ENCODE results near the gene KDM5A.
"Not testable (repeated sequence)": the region's sequence is repeated elsewhere in the genome, so short reads cannot be mapped to it uniquely, and the experiment has no call there.

KDM5A gene

GRCh38 chr12:389142-390096 lies at the start of gene KDM5A:
Gene KDM5A, minus strand, starts transcription at chr12:389320. Its CDS starts 229 bp downstream, at chr12:389091.
- H3K27me3 Mint-ChIP-seq: no peaks in the 10 kb centered on the region
- H3K4me1 Mint-ChIP-seq: peaks cover 16% of the 10 kb centered on the region
- H3K36me3 Mint-ChIP-seq: peaks cover 4% of the 10 kb centered on the region
- ATAC-seq (ENCODE audit: low read depth): peak; percentile 92
- H3K9me3 Mint-ChIP-seq: peaks cover 1% of the 10 kb centered on the region
- H3K4me3 Mint-ChIP-seq: peak within 1 kb of the TSS; percentile 100
- peak; percentile 91 to 92 for DNase-seq (ENCODE audit: low spot score in 2 of 2)
- peak within 1 kb of the TSS; percentile 99 for H3K27ac Mint-ChIP-seq

- not testable (repeated sequence) for H3K4me3 Mint-ChIP-seq; H3K27ac Mint-ChIP-seq; H3K9me3 Mint-ChIP-seq; H3K27me3 Mint-ChIP-seq; ATAC-seq (ENCODE audit: low read depth); DNase-seq (ENCODE audit: low spot score in 2 of 2); H3K4me1 Mint-ChIP-seq
- H3K36me3 Mint-ChIP-seq: peaks cover 48% of the 10 kb centered on the region
Observed at GRCh38 chr12:435737-436136, 46.6 kb upstream of the KDM5A start.

- Mint-ChIP-seq H3K27me3 (no peaks in the 10 kb centered on the region), H3K36me3 (peaks cover 29% of the 10 kb centered on the region), H3K27ac (no peak overlapping the region), H3K9me3 (no peaks in the 10 kb centered on the region), H3K4me1 (no peaks in the 10 kb centered on the region), H3K4me3 (no peak overlapping the region)
- ATAC-seq (ENCODE audit: low read depth) (no peak), DNase-seq (ENCODE audit: low spot score in 2 of 2) (no peak)
Observed at GRCh38 chr12:422526-422925, 33.4 kb upstream of the KDM5A start.

GRCh38 chr12:418432-418831 lies 29.3 kb upstream of the KDM5A start:
- H3K4me1 Mint-ChIP-seq: peaks cover 3% of the 10 kb centered on the region
- H3K27ac Mint-ChIP-seq: no peak overlapping the region
- DNase-seq (ENCODE audit: low spot score in 2 of 2) (no peak), ATAC-seq (ENCODE audit: low read depth) (no peak)
- no peaks in the 10 kb centered on the region for H3K9me3 Mint-ChIP-seq
- H3K4me3 Mint-ChIP-seq: no peak overlapping the region
- peaks cover 32% of the 10 kb centered on the region for H3K36me3 Mint-ChIP-seq
- no peaks in the 10 kb centered on the region for H3K27me3 Mint-ChIP-seq

- H3K27ac Mint-ChIP-seq: no peak overlapping the region
- ATAC-seq (ENCODE audit: low read depth) (no peak), DNase-seq (ENCODE audit: low spot score in 2 of 2) (no peak)
- peaks cover 3% of the 10 kb centered on the region for H3K4me1 Mint-ChIP-seq
- H3K36me3 Mint-ChIP-seq: peaks cover 35% of the 10 kb centered on the region
- H3K27me3 Mint-ChIP-seq: no peaks in the 10 kb centered on the region
- no peaks in the 10 kb centered on the region for H3K9me3 Mint-ChIP-seq
- H3K4me3 Mint-ChIP-seq: no peak overlapping the region
Observed at GRCh38 chr12:414859-415258, 25.7 kb upstream of the KDM5A start.

GRCh38 chr12:402029-402389 lies 12.9 kb upstream of the KDM5A start:
- no peaks in the 10 kb centered on the region for H3K27me3 Mint-ChIP-seq

GRCh38 chr12:401235-402028 lies 12.3 kb upstream of the KDM5A start, which contains the start of gene CCDC77:
Gene CCDC77, plus strand, starts transcription at chr12:401644. Its CDS starts 7,740 bp downstream, at chr12:409384.
- ATAC-seq (ENCODE audit: low read depth): peak; percentile 100
- Mint-ChIP-seq H3K36me3 (peaks cover 10% of the 10 kb centered on the region), H3K27ac (no peak within 1 kb of the TSS), H3K9me3 (no peaks in the 10 kb centered on the region), H3K4me1 (peaks cover 3% of the 10 kb centered on the region), H3K4me3 (no peak within 1 kb of the TSS), H3K27me3 (no peaks in the 10 kb centered on the region)
- peak; percentile 96 to 97 for DNase-seq (ENCODE audit: low spot score in 2 of 2)

More at GRCh38 chr12:402029-402389, 12.9 kb upstream of the KDM5A start:
- H3K27ac Mint-ChIP-seq: no peak overlapping the region
- H3K36me3 Mint-ChIP-seq: peaks cover 8% of the 10 kb centered on the region
- DNase-seq (ENCODE audit: low spot score in 2 of 2): no peak
- H3K9me3 Mint-ChIP-seq: no peaks in the 10 kb centered on the region
- H3K4me3 Mint-ChIP-seq: no peak overlapping the region
- H3K4me1 Mint-ChIP-seq: peaks cover 3% of the 10 kb centered on the region
- no peak for ATAC-seq (ENCODE audit: low read depth)

GRCh38 chr12:400828-401227 lies 11.7 kb upstream of the KDM5A start:
- no peak overlapping the region for H3K27ac Mint-ChIP-seq
- no peak for DNase-seq (ENCODE audit: low spot score in 2 of 2)
- H3K4me1 Mint-ChIP-seq: no peaks in the 10 kb centered on the region
- H3K9me3 Mint-ChIP-seq: no peaks in the 10 kb centered on the region
- peaks cover 7% of the 10 kb centered on the region for H3K36me3 Mint-ChIP-seq
- H3K27me3 Mint-ChIP-seq: no peaks in the 10 kb centered on the region
- no peak overlapping the region for H3K4me3 Mint-ChIP-seq
- ATAC-seq (ENCODE audit: low read depth): no peak

GRCh38 chr12:388541-389141 lies 479 bp downstream of the KDM5A start:
- DNase-seq (ENCODE audit: low spot score in 2 of 2): peak; percentile 49 to 58
- Mint-ChIP-seq H3K36me3 (peaks cover 9% of the 10 kb centered on the region), H3K9me3 (peaks cover 1% of the 10 kb centered on the region), H3K27me3 (no peaks in the 10 kb centered on the region), H3K4me1 (peaks cover 20% of the 10 kb centered on the region), H3K4me3 (peak overlapping the region; percentile 100), H3K27ac (peak overlapping the region; percentile 99)
- ATAC-seq (ENCODE audit: low read depth): peak; percentile 48

- Mint-ChIP-seq H3K4me1 (peaks cover 20% of the 10 kb centered on the region), H3K27me3 (no peaks in the 10 kb centered on the region), H3K4me3 (peak overlapping the region; percentile 100), H3K36me3 (peaks cover 9% of the 10 kb centered on the region), H3K27ac (peak overlapping the region; percentile 99), H3K9me3 (peaks cover 1% of the 10 kb centered on the region)
- DNase-seq (ENCODE audit: low spot score in 2 of 2) (no peak), ATAC-seq (ENCODE audit: low read depth) (no peak)
Observed at GRCh38 chr12:388012-388411, 1.1 kb downstream of the KDM5A start.

GRCh38 chr12:386651-387050 lies 2.5 kb downstream of the KDM5A start:
- DNase-seq (ENCODE audit: low spot score in 2 of 2) (no peak), ATAC-seq (ENCODE audit: low read depth) (no peak)
- Mint-ChIP-seq H3K36me3 (peaks cover 9% of the 10 kb centered on the region), H3K9me3 (peaks cover 1% of the 10 kb centered on the region), H3K27ac (no peak overlapping the region), H3K27me3 (no peaks in the 10 kb centered on the region), H3K4me1 (peaks cover 20% of the 10 kb centered on the region), H3K4me3 (no peak overlapping the region)

GRCh38 chr12:370739-371485 lies 18.2 kb downstream of the KDM5A start:
- not testable (repeated sequence) for H3K27ac Mint-ChIP-seq; H3K4me1 Mint-ChIP-seq; H3K9me3 Mint-ChIP-seq; DNase-seq (ENCODE audit: low spot score in 2 of 2); H3K4me3 Mint-ChIP-seq; ATAC-seq (ENCODE audit: low read depth); H3K27me3 Mint-ChIP-seq
- H3K36me3 Mint-ChIP-seq: peaks cover 58% of the 10 kb centered on the region

- DNase-seq (ENCODE audit: low spot score in 2 of 2): no peak
- Mint-ChIP-seq H3K9me3 (peaks cover 4% of the 10 kb centered on the region), H3K27me3 (no peaks in the 10 kb centered on the region)
Observed at GRCh38 chr12:367972-368371, 21.1 kb downstream of the KDM5A start.

More at GRCh38 chr12:367972-368371, 21.1 kb downstream of the KDM5A start:
- Mint-ChIP-seq H3K4me3 (no peak overlapping the region), H3K27ac (no peak overlapping the region), H3K36me3 (peaks cover 57% of the 10 kb centered on the region), H3K4me1 (peaks cover 4% of the 10 kb centered on the region)
- ATAC-seq (ENCODE audit: low read depth): no peak
